Fibroblast of peridontal ligament (primary cell): ENCODE results near the gene PLXND1.
A peak's percentile ranks its signal among the peaks of the same experiment; 100 is the strongest.
"Not testable (repeated sequence)": the region's sequence is repeated elsewhere in the genome, so short reads cannot be mapped to it uniquely, and the experiment has no call there.

ENCODE experiments used
- DNase-seq: peaks from one replicate; pipeline ENCODE4 v3.0.0-alpha.2; 2010; ENCODE audit errors: extremely low read depth

The PLXND1 gene

GRCh38 chr3:129526121-129526900 is 80.2 kb downstream of the PLXND1 start:
- DNase-seq: no peak

DNA sequence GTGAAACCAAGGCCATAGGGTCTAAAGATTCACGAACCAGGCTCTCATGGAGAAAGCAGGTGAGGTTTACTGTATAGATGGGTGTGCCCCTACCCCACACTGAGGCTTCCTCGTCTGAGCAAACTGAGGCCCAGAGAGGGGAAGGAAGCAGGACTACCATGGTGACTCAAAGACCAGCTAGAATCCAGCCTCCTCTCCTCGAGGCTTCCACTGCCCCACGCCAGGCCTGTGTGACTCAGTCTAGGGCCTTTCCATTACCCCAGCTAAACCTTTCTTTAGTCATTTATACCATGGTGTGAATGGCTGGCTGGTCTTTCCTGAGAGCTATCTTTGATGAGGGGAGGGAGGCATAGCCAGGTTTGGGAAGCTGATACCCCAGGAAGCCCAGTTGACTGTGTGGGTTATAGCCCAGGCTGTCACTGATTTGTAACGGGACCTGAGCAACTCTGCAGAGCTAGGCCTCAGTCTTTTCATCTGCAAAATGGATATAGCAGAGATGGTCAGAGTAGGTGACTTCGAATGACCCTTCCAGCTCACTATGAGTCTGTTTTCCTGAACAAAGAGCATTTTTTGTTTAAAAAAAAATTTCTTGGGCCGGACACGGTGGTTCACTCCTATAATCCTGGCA is 81.0 kb downstream of the PLXND1 start:
- peak; percentile 59 for DNase-seq

DNA sequence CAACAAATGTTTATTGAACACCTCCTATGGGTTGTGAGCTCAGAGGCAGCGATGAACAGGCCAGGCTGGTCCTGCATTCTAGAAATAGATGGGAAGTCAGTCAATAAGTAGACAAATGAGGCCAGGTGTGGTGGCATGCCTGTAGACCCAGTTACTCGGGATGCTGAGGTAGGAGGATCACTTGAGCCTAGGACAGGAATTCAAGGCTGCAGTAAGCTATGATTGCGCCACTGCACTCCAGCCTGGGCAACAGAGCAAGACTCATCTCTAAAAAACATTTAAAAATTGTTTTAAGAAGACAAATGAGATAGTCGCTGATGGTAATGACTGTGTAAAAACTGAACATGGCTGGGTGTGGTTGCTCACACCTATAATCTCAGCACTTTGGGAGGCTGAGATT is 82.4 kb downstream of the PLXND1 start:
- DNase-seq: no peak

- no peak for DNase-seq
Observed at GRCh38 chr3:129522953-129523352, 83.5 kb downstream of the PLXND1 start.

- DNase-seq: no peak
Observed at GRCh38 chr3:129521611-129522010, 84.9 kb downstream of the PLXND1 start.

- DNase-seq: no peak
Observed at GRCh38 chr3:129520960-129521359, 85.5 kb downstream of the PLXND1 start.

DNA sequence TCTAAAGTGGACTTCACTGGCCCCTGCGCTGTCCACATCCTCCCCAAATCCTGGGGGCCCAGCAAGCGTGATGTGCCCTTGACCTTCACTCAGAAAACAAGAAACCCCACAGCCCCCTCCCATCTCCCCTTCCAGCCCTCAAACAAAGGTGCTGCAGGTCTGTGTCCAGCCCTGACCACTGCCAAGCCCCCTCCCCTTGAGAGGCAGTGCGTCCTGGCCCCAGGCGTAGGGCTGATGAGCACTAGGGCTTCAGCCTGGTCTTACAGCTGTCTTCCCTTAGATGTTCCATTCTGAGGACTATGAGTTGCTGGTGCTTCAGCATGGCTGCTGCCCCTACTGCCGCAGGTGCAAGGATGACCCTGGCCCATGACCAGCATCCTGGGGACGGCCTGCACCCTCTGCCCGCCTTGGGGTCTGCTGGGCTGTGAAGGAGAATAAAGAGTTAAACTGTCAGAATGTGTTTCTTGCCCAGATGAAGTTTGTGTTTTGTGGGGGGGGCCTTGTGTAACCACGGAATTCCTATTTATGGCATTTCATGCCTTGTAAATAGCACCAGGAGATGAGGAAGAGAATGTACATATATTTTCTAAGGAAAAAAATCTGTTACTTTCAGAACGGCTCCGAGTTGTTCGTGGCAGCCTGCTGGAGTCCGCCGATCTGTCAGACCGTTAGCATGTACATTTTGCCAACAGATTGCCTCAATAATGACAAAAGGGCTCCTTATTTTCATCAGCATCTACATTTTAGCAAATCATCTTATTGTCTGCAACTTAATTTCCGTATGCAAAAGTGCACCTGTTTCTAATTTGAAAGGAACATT is 86.4 kb downstream of the PLXND1 start:
- no peak for DNase-seq

- DNase-seq: no peak
Observed at GRCh38 chr3:129519449-129519848, 87.0 kb downstream of the PLXND1 start.

DNA sequence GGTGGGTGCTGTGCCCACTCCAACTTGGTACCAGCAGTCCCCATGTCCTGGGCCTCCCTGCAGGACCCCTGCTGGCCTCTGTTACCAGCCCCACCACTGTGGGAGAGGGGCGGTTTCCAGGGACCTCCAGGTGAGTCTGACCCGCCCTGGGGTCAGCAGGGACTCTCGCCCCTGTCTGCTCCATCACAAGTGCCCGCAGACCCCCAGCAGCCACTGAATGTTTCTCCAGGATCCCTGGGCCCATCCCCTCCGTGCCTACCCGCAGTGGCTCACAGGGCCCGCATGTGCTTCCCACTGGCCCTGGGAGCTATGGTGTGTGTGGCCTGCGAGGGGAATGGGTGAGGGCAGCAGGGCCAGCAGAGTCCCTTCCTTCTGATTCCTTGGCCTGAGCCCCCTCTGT is 87.9 kb downstream of the PLXND1 start:
- DNase-seq: no peak

DNA sequence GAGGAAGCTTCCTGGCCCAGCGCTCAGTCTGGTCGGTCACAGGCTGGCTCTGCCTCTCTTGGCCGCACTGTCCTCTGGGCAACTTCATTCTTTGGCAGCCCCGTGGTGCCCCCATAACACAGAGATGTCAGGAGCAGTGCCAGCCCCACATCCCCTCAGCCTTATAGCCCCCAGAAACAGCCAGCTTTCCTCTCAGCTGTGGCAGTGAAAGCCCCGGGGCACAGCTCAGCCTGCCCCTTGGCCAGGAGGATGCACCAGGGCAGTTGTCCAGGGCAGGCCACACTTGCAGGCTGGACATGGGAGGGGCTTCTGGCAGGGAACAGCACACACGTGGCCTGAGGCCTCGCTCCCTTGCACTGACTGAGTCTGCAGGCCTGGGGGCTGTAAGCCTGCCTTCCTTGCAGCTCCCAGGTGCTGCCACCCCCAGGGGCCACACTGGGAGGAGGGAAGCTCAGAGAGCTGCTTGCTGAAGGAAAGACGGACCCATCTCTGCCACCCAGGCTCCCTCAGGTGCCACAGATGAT is 88.4 kb downstream of the PLXND1 start:
- DNase-seq: no peak

DNA sequence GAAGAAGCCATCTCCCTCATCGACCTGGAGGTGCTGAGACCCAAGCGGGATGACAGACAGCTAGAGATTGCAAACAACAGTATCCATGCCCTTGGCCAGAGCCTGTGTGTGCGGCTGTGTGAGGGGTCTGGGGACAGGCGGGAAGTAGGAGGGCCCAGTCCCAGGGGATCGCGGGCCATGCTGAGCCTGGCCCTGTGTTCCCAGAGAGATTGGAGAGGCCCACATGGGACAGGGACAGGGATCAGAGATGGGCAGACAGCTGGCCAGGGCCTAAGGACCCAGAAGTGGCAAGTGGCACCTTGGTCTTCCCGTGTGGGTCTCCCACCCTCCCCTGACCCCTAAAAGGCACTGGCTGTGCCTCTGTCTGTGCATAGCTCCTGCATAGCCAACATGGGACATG is 89.0 kb downstream of the PLXND1 start:
- DNase-seq: no peak

- DNase-seq: not testable (repeated sequence)
Observed at GRCh38 chr3:129515821-129516432, 90.5 kb downstream of the PLXND1 start.

DNA sequence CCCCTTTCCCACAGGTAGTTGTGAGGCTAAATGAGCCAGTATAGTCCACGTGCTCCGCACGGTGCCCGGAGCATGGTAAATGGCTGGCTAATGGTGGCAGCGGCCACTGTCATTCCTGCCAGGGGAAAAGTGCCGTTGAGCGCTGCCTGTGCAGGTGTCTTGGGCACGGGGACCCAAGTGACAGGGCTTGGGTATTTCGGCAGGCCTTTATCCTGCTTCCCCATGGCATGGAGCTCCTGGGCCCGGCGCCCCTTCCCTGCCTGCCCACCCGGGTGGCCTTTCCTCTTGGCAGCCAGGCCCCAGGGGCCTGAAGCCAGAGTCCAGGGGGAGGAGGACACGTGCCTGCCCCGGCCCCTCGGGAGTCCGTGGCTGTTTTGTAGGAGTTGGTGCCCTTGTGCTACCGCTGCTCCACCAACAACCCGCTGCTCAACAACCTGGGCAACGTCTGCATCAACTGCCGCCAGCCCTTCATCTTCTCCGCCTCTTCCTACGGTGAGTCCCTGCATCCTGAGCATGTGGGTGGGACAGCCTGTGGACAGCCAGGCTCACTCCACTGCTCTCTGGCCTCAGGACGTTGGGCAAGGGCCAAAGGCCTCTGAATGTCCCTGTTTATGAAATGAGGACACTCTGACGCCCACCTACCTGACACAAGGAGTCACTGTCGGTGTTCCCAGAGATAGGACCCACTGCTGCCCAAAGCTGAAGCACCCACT is 91.2 kb downstream of the PLXND1 start:
- not testable (repeated sequence) for DNase-seq

GRCh38 chr3:129514563-129514962 is 91.9 kb downstream of the PLXND1 start:
- no peak for DNase-seq

GRCh38 chr3:129514110-129514509 is 92.4 kb downstream of the PLXND1 start:
- no peak for DNase-seq

GRCh38 chr3:129513705-129514104 is 92.8 kb downstream of the PLXND1 start:
- no peak for DNase-seq

DNA sequence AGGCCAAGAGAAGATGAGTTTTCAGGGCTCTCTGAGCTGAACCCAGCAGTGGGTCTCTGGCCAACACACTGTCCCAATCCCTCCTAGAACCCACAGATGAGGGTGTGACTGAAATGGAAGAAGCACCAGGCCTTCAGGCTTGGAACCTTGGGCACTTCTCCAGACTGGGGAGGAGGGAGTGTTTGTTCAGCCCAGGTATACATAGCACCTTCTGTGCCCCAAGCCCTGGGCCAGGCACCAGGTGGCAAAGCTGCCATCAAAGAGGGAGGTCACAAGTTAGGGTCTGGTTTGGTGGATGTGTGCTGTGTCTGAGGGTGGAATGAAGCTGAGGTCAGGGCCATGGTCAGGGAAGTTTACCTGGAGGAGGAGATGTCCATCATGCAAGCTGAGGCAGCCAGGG is 93.9 kb downstream of the PLXND1 start:
- no peak for DNase-seq

DNA sequence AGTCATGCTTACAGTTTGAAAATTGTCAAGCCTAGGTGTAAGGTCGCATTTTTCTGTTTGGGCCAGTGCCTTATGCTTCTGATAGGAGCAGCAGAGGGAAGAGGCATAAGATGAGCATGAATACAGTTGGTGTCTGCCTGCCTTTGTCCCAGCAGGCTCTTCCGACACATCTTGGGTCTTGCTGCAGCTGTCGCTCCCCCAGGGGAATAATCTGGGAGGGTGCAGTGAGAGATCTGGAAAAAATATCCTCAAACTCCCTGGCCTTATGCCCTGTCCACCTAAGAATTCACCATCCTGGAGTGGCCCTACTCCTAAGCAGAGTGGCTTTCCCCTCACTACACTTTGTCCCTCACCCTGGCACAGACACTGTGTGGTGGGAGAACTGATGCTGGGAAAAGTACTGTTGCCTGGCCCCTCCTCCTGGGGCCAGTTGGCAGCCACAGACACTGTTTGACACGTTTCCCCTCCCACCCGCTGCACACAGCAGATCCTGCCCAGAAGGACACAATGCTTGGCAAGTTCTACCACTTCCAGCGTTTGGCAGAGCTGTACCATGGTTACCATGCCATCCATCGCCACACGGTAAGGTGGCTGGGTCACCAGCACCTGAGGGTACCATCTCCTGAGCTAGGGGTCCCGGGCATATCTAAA is 99.2 kb downstream of the PLXND1 start:
- no peak for DNase-seq

DNA sequence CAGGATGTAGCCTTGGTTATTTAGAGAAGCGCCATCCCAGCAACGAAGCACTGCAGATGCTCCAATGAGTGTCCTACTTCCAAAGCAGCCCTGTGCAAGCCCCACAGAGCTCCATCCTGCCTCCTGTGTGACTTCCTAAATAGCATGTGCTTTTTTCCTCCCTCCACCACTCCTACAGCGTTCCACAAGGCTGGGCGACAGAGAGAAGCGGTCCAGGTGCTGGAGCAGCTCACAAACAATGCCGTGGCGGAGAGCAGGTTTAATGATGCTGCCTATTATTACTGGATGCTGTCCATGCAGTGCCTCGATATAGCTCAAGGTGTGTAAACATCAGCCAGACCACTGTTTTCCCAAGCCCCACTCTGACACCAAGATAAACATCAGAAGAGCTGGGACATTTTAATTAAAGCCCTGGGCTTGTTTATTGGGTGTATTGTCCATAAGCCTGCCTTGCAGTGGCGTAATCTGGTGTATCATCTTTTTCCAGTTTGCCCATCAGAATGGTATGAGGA is 100.2 kb downstream of the PLXND1 start:
- no peak for DNase-seq

- no peak for DNase-seq
Observed at GRCh38 chr3:129505341-129505740, 101.1 kb downstream of the PLXND1 start.
